Smooth muscle cell (in vitro differentiated cells): Measurements from ENCODE around the gene OR7D2. TPM values are rescaled to one million over a fixed set of nuclear protein-coding genes. Genes with fewer than 3 reads are reported as not detected.
"Not testable (repeated sequence)": the region's sequence is repeated elsewhere in the genome, so short reads cannot be mapped to it uniquely, and the experiment has no call there.

Source experiments
- DNase-seq: peaks from one replicate; lab custom pipeline; 2025; ENCODE audit not compliant: unreplicated experiment; lab: John Stamatoyannopoulos, UW
- H2AFZ ChIP-seq: fragments of 200-600 bp; sonication (generic); 2 replicates; pipeline ENCODE4 v1.6.0; 2016; ENCODE audit warnings: antibody characterized with exemption, low read depth, mild to moderate bottlenecking
- H3F3A ChIP-seq: fragments of 200-600 bp; sonication (generic); 2 replicates; pipeline ENCODE4 v1.6.0; 2017; ENCODE audit warnings: antibody characterized with exemption, low read depth
- H3K27ac ChIP-seq: fragments of 200-600 bp; sonication (generic); 2 replicates; pipeline ENCODE4 v1.5.1; 2016; ENCODE audit warnings: low read depth, mild to moderate bottlenecking
- H3K27me3 ChIP-seq: fragments of 200-600 bp; sonication (generic); 2 replicates; pipeline ENCODE4 v1.6.1; 2016; ENCODE audit warnings: low read depth, mild to moderate bottlenecking
- H3K36me3 ChIP-seq: fragments of 200-600 bp; sonication (generic); 2 replicates; pipeline ENCODE4 v1.5.1; 2016; ENCODE audit warnings: low read depth
- H3K4me1 ChIP-seq: fragments of 200-600 bp; sonication (generic); 2 replicates; pipeline ENCODE4 v1.5.1; 2016; ENCODE audit warnings: low read depth
- H3K4me2 ChIP-seq: fragments of 200-600 bp; sonication (generic); 2 replicates; pipeline ENCODE4 v1.6.0; 2016; ENCODE audit warnings: mild to moderate bottlenecking
- H3K4me3 ChIP-seq: fragments of 200-600 bp; sonication (generic); 2 replicates; pipeline ENCODE4 v1.5.1; 2016; ENCODE audit warnings: mild to moderate bottlenecking
- H3K79me2 ChIP-seq: fragments of 200-600 bp; sonication (generic); 2 replicates; pipeline ENCODE4 v1.6.0; 2016; ENCODE audit warnings: low read depth, mild to moderate bottlenecking
- H3K9ac ChIP-seq: fragments of 200-600 bp; sonication (generic); 2 replicates; pipeline ENCODE4 v1.6.0; 2016; ENCODE audit warnings: low read depth
- H3K9me3 ChIP-seq: fragments of 200-600 bp; sonication (generic); replicated peaks from 2 replicates; pipeline ENCODE4 v1.5.1; 2016; ENCODE audit warnings: low read depth
- H4K20me1 ChIP-seq: fragments of 200-600 bp; sonication (generic); 2 replicates; pipeline ENCODE4 v1.6.0; 2016; ENCODE audit warnings: low read depth
- WGBS: methylation state at CpG from one replicate; pipeline ENCODE4 v1.1.7; 2016; ENCODE audit warnings: low lambda C conversion rate; 5-methylcytosine and 5-hydroxymethylcytosine counted together
- polyA plus RNA-seq: library from polyadenylated mRNA; unstranded; fragments of >200 nt; fragmentation: Nextera tagmentation; extraction: Ambion mirVana; gene quantifications from 2 replicates; pipeline ENCODE4 v1.2.1, GENCODE V29; 2016
- total RNA-seq: library from RNA; depleted of rRNA; stranded (reverse); fragments of >200 nt; gene quantifications from 2 replicates; pipeline ENCODE4 v1.2.3, GENCODE V29; 2014
- TF ChIP-seq, protein P1 (sequence below): fragments of 200-600 bp; sonication (generic); IDR thresholded peaks from 2 replicates; pipeline ENCODE4 v1.5.1; 2017; ENCODE audit warnings: borderline replicate concordance, mild to moderate bottlenecking, antibody characterized with exemption; ENCODE audit not compliant: insufficient read depth, poor library complexity, severe bottlenecking

OR7D2 gene
- total and polyA plus RNA-seq, 2 experiments from 2014 or later = 0.04 to 0.18 TPM

DNA sequence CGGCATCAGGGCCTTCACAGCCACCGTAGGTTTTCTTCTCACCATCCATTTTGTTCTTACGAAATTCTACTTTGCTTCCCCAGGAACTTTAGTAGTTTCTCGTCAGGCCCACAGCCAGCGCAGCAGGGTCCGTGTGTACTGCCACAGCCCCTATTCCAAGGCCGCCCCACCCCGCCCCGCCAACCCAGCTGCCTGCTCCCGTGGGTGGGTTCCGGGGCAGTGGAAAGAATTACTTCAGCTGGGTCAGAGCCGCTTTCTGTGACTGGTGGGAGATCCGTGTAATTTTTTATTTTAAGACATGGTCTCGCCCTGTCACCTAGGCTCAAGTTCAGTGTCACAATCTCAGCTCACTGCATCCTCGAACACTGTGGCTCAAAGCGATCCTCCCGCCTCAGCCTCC is 4.2 kb downstream of the OR7D2 start:
- Histone ChIP-seq H3K36me3 (no peaks in the 10 kb centered on the region), H3K9ac (no peak overlapping the region), H4K20me1 (no peaks in the 10 kb centered on the region), H3K27me3 (no peaks in the 10 kb centered on the region), H3K4me2 (no peak overlapping the region), H3K9me3 (no peaks in the 10 kb centered on the region), H3K79me2 (no peaks in the 10 kb centered on the region), H3K4me1 (no peaks in the 10 kb centered on the region), H3K27ac (no peak overlapping the region), H3K4me3 (no peak overlapping the region), H2AFZ (no peak overlapping the region), H3F3A (no peaks in the 10 kb centered on the region)
- TF ChIP-seq, protein P1, sequence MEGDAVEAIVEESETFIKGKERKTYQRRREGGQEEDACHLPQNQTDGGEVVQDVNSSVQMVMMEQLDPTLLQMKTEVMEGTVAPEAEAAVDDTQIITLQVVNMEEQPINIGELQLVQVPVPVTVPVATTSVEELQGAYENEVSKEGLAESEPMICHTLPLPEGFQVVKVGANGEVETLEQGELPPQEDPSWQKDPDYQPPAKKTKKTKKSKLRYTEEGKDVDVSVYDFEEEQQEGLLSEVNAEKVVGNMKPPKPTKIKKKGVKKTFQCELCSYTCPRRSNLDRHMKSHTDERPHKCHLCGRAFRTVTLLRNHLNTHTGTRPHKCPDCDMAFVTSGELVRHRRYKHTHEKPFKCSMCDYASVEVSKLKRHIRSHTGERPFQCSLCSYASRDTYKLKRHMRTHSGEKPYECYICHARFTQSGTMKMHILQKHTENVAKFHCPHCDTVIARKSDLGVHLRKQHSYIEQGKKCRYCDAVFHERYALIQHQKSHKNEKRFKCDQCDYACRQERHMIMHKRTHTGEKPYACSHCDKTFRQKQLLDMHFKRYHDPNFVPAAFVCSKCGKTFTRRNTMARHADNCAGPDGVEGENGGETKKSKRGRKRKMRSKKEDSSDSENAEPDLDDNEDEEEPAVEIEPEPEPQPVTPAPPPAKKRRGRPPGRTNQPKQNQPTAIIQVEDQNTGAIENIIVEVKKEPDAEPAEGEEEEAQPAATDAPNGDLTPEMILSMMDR = no peak
- 92% methylated on average over 17 of the region's 17 CpGs for WGBS
- no peak for DNase-seq

DNA sequence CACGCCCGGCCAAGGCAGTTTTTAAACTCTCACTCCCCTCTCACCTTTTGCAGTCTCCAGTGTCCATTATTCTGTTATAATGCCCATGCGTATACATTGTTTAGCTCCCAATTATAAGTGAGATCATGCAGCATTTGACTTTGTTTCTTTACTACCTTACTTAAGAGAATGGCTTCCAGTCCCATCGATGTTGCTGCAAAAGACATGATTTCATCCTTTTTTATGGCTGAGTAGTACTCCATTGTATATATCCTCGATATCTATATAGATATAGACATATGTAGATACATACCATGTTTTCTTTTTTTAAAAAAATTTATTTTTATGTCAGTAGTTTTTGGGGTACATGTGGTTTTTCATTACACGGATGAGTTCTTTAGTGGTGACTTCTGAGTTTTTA is 8.4 kb downstream of the OR7D2 start:
- TF ChIP-seq, protein P1 = no peak
- H3K9ac ChIP-seq = no peak overlapping the region
- H3K9me3 ChIP-seq = no peaks in the 10 kb centered on the region
- H3K36me3 ChIP-seq = no peaks in the 10 kb centered on the region
- H3K4me1 ChIP-seq = no peaks in the 10 kb centered on the region
- H3K79me2 ChIP-seq = no peaks in the 10 kb centered on the region
- H4K20me1 ChIP-seq = no peaks in the 10 kb centered on the region
- no peaks in the 10 kb centered on the region for H3K27me3 ChIP-seq
- H3K27ac ChIP-seq = no peak overlapping the region
- no peak overlapping the region for H3K4me2 ChIP-seq
- H2AFZ ChIP-seq = no peak overlapping the region
- DNase-seq = no peak
- H3F3A ChIP-seq = no peaks in the 10 kb centered on the region
- WGBS = 77% methylated on average over 6 of the region's 6 CpGs
- no peak overlapping the region for H3K4me3 ChIP-seq

DNA sequence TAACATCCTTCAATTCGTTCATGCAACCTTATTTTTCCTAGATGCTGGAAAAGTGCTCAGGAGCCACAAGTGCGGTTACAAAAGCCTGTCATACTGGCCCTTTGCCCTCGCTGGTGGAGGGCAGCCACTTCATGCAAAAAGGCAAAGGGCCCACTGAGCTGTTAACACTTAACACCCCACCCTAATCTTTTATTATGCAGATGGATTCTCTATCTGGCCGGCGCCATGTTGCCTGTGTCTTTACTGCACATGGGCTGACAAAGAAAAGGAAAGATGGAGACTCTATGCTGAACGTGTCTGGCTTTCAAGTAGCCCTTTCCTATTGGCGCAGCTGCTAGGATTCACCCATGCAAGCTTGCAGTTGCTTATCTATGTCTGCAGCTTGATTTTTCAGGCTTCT is 10.8 kb downstream of the OR7D2 start:
- H3K27ac ChIP-seq = no peak overlapping the region
- H3K79me2 ChIP-seq = no peaks in the 10 kb centered on the region
- TF ChIP-seq, protein P1 = no peak
- H3K9ac ChIP-seq = no peak overlapping the region
- H3K4me2 ChIP-seq = no peak overlapping the region
- no peaks in the 10 kb centered on the region for H3F3A ChIP-seq
- no peaks in the 10 kb centered on the region for H4K20me1 ChIP-seq
- H3K4me3 ChIP-seq = no peak overlapping the region
- no peaks in the 10 kb centered on the region for H3K9me3 ChIP-seq
- 51% methylated on average over 7 of the region's 7 CpGs for WGBS
- H2AFZ ChIP-seq = no peak overlapping the region
- no peak for DNase-seq
- H3K36me3 ChIP-seq = no peaks in the 10 kb centered on the region
- H3K4me1 ChIP-seq = no peaks in the 10 kb centered on the region
- H3K27me3 ChIP-seq = no peaks in the 10 kb centered on the region

DNA sequence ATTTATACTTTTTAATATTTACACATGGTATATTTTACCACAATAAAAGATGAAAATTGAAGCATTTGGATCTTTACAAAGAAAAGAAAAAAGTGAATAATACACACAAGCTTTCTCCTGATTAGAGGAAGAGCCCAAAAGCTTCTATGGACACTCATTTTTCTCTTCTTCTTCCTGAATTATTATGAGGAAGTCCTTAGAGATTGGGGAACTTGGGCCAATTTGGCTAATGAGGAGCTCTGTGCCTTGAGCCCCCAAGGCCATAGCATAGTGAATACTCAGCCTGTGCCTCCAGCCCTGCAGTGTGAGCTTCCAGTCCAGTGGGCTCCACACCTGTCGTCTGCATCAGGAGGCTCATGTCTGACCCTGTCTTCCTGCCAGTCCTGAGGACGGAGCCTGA is 19.3 kb downstream of the OR7D2 start:
- H3K4me1 ChIP-seq, H3K79me2 ChIP-seq, H3K4me3 ChIP-seq, H3K9me3 ChIP-seq, H3K27me3 ChIP-seq, H2AFZ ChIP-seq, H3K36me3 ChIP-seq, H3F3A ChIP-seq, H3K9ac ChIP-seq, H3K4me2 ChIP-seq, H4K20me1 ChIP-seq, DNase-seq, H3K27ac ChIP-seq: not testable (repeated sequence)
- 64% methylated on average over 2 of the region's 2 CpGs for WGBS
